Measurements from ENCODE around the gene CGB5.
"Not testable (repeated sequence)": the region's sequence is repeated elsewhere in the genome, so short reads cannot be mapped to it uniquely, and the experiment has no call there.

Gene CGB5

DNA sequence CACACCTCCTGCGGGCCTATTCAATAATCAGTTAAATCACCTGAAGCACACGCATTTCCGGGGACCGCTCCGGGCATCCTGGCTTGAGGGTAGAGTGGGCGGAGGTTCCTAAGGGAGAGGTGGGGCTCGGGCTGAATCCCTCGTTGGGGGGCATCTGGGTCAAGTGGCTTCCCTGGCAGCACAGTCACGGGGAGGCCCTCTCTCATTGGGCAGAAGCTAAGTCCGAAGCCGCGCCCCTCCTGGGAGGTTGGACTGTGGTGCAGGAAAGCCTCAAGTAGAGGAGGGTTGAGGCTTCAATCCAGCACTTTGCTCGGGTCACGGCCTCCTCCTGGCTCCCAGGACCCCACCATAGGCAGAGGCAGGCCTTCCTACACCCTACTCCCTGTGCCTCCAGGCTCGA lies at the start of gene CGB5:
TSS of gene CGB5 (plus strand) at position 301 of the 400 bp plus-strand sequence. CDS start 362 bp downstream, outside the sequence.
- not testable (repeated sequence) for DNase-seq (ENCODE audit: low read depth)

DNA sequence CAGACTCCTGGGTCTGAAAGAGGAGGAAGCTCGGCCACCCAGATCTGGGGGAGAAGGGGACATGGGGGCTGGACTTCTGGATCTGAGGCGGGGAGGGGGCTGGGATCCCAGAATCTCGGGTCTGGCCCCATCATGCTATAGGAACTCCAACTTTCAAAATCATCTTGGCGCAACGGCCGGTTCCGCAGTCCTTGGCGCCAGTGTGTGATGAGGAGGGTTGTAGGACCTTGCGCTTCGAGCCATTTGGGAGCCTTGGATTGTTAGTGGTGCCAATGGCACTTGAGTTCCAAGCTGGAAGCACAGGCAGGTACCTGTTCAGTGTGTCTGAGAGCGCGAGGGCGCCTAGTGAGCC lies 49.6 kb upstream of the CGB5 start:
- DNase-seq (ENCODE audit: low read depth), result no peak

DNA sequence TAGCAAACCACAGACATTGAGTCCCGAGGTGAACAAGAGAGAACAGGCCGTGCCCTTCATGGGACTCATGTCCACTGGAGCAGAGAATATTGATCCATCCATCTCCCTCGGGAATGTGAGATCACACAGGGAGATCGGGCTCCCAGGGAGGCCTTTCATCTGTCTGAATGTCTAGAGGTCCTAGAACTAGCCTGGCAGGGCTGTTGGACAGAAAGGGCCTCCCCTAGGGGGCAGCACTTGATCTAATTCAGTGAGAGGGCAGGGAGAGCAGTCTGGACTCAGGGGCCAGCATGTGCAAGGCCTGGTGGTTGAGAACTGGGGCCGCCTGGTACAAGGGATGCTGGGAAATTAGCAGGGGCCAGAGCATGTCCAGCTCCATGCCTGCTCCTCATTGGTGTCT lies 45.7 kb upstream of the CGB5 start:
- peak; percentile 48 for DNase-seq (ENCODE audit: low read depth)

DNA sequence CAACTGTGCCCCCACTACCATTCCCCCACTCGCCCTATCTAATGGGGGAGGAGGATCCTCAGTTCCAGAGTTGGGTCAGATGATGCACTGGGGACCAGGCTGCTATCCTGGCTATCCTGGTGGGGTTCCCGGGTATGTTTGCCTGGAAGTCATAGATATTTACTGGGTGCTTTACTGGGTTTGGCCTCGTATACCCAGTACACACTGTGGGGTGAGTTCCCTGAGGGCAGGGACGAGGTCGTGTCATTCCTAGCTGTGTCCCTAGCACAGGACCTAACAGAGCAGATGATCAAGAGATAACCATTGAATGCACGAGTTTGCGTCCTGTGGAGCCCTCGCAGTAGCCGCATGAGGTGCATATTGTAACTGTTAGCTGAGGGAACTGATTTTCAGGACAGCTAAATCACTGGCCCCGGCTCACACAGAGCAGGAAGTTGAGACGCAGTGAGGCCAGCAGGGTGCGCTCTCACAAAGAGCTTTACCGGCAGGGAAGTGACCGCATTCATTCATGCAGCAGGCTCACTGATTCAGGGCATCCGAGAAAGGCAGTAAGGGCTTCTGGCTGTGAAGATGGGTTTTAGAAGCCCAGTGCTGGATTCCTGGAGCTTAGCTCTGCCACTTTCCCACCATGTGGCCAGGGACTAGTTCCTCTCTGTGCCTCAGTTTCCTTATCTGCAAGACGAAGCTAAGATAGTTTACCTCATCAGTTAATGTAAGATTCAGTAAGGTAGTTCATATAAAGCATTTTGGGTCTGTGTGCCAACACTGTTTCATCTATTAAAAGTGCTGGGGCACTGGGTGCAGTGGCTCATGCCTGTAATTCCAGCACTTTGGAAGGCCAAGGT lies 43.9 kb upstream of the CGB5 start:
- peak; percentile 58 for DNase-seq (ENCODE audit: low read depth)

DNA sequence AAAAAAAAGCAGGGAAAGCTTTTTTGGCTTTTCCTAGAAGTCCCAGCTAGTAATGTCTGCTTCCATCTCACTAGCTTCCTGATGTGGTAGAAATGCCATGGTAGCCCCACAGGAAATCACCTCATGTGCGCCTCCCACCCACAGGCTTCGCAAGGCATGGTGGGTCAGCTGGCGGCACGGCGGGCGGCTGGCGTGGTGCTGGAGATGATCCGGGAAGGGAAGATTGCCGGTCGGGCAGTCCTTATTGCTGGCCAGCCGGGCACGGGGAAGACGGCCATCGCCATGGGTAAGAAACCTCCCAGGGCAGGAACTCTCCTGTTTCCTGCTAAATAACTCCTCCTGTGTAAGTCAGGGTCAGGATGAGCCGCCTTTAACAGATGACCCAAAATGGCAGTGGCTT lies 39.5 kb upstream of the CGB5 start:
- DNase-seq (ENCODE audit: low read depth), result no peak

DNA sequence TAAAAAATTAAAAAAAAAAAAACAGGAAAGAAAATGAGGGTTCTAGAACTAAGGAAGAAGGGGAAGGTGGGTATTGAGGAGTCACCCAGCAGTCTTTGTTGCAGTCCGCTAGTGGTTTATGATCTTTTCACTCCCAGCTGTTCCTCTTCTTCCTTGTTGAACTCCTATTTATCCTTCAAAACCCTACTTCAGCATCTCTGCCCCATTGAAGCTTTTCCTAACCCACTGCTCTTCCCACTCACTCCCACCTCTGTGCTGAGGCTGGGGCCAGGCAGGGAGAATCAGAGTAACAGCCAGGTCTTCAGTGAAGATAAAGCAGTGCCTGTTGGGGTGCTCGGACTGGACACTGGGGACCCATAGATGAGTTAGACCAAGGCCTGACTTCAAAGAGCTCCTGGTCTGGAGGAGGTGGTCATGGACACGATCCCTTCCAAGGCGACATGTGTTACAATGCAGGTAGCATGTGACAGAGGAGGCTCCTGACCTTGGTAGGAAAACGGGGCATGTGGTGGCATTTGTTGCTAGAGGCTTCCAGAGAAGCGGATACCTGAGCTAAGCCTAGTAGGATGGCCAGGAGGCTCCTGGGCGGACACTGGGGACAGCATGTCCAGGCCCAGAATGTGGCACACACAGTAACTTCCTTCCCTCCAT lies 38.6 kb upstream of the CGB5 start:
- no peak for DNase-seq (ENCODE audit: low read depth)

DNA sequence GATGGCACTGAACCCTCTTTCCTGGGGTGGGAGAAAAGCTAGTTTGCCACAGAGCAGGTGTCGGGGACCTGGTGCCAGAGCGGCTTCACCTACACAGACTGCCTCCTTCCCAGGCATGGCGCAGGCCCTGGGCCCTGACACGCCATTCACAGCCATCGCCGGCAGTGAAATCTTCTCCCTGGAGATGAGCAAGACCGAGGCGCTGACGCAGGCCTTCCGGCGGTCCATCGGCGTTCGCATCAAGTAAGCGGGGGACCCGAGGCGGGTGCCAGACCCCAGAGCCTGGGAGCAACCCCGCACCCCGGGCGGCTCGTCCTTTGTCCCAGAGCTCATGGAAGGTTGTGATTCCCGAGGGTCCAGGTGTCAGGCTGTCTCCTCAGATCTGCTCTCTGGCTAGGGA lies 36.7 kb upstream of the CGB5 start:
- no peak for DNase-seq (ENCODE audit: low read depth)

DNA sequence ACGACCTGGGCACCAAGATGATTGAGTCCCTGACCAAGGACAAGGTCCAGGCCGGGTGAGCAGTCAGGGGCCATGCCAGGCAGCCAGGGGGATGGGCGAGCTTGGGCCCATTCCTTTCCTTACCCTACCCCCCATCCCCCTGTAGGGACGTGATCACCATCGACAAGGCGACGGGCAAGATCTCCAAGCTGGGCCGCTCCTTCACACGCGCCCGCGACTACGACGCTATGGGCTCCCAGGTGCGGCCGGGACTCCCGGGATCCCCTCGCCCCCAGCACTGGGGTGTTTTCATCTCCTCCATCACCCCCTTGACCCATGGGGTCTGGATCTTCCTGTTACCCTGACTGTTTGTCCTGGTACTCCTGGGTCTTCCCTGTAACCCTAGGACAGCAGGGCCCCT lies 33.8 kb upstream of the CGB5 start:
- DNase-seq (ENCODE audit: low read depth), result no peak

DNA sequence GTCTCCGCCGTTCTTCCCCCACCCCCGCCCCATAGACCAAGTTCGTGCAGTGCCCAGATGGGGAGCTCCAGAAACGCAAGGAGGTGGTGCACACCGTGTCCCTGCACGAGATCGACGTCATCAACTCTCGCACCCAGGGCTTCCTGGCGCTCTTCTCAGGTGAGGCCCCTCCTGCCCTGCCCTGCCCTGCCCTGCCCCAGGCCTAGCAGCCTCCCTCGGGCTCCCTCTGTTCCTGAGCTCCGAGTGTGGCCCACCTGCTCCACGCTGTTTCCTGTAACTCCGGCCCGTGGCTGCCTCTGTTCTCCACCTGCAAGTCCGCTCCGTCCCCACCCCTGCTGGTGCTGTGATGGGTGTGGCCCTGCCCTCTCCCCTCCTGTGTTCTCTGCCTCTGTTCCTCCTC lies 33.2 kb upstream of the CGB5 start:
- DNase-seq (ENCODE audit: low read depth), result no peak

DNA sequence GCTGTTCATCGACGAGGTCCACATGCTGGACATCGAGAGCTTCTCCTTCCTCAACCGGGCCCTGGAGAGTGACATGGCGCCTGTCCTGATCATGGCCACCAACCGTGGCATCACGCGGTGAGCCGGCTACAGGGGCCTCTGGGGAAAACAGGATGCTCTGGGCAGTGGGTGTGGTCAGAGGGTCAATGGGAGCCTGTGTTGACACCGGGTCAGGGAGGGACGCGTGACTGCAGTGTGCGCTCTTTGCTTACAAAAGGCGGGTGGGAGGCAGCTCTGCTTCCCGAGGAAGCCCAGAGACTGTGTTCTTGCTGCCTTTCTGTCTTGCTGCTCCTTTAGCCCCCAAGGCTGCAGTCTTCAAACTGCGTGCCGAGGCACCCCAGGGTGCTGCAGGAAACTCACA lies 32.5 kb upstream of the CGB5 start:
- no peak for DNase-seq (ENCODE audit: low read depth)

DNA sequence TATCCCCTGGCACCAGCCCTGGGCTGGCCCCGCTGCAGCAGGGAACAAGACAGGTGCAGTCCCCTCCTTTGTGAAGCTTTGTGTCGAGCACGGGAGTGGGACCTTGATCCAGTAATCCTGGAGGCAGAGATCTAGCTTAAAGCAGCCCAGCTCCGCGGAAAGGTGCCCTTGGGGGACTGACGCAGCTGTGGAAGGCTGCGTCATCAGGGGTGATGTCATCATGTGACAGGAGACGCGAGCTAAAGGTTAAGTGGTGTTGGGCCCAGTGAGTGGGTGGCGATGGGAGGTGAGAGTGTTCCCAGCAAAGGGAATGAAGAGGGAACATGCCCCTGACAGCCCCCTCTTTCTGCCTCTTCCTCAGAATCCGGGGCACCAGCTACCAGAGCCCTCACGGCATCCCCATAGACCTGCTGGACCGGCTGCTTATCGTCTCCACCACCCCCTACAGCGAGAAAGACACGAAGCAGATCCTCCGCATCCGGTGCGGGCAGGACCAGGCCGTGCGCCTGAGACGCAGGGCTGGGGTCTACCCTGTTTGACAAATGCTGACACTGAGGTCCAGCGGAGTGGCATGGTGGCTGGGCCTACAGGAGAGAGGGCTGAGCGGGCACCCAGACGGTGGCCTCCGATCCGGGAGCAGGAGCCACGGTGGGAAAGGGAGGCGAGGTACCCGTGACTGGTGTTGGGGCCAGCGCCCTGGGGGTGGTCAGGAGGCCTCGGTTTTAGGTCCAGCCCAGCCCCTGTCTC lies 29.4 kb upstream of the CGB5 start:
- DNase-seq (ENCODE audit: low read depth), result no peak

DNA sequence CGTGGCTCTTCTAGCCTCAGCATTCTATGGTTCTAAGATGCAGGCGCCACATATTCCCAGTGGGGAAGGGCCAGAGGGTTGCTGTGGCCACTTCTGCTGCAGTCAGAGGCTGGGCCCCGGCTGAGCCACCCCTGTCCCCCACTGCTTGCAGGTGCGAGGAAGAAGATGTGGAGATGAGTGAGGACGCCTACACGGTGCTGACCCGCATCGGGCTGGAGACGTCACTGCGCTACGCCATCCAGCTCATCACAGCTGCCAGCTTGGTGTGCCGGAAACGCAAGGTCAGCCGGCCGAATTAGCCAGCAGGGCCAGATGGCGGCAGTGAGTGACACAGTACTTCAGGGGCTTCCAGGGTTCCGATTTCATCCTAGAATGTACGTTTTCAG lies 28.8 kb upstream of the CGB5 start:
- no peak for DNase-seq (ENCODE audit: low read depth)

DNA sequence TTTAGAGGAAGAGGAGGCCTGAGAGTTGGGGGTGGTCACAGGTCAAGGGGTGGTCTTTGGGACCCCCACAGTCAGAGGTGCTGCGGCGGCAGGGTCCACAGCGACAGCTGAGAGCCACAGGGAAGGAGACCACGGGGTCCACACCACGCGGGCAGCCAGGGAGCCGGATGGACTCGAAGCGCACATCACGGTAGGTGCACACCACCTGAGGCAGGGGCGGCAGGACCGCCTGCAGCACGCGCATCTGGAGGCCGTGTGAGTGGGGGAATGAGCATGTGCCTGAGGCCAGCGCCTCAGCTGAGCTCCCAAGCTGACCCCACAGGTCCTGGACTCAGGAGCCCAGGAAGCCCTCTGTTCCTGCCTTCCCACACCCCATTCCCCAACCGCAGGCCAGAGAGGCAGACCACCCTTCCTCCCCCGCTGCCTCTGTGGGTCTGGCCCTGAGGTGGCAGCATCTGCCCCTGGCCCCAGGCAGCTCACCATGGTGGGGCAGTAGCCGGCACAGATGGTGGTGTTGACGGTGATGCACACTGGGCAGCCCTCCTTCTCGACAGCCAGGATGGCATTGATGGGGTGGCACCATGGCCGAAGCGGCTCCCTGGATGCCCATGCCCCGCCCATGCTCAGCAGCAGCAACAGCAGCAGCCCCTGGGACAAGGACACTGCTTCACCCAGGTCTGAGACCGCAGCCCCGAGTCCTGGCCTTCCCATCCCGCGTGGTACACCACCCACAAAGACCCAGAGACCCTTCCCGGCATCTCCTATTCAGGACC lies 27.4 kb upstream of the CGB5 start:
- no peak for DNase-seq (ENCODE audit: low read depth)

DNA sequence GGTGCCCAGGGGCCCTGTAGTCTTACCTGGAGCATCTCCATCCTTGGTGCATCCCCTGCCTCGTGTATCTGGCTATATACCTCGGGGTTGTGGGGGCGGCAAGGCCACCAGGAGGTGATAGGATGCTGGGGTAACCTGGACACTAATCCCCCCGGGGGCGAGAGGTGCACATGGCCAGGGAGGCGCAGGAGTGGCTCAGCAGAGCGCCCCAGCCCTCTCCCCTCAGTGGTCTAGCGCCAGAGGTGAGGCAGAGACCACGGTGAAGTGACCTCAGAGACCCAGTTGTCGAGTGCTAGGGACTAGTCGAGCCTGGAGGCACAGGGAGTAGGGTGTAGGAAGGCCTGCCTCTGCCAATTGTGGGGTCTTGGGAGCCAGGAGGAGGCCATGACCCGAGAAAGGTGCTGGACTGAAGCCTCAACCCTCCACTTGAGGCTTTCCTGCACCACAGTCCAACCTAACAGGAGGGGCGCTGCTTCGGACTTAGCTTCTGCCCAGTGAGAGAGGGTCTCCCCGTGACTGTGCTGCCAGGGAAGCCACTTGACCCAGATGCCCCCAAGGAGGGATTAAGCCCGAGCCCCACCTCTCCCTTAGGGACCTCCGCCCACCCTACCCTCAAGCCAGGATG lies 26.5 kb upstream of the CGB5 start, which contains the start of gene LHB:
TSS of gene LHB (minus strand) at position 51 of the 625 bp plus-strand sequence. CDS start at position 41, 10 bp downstream.
- no peak for DNase-seq (ENCODE audit: low read depth)

DNA sequence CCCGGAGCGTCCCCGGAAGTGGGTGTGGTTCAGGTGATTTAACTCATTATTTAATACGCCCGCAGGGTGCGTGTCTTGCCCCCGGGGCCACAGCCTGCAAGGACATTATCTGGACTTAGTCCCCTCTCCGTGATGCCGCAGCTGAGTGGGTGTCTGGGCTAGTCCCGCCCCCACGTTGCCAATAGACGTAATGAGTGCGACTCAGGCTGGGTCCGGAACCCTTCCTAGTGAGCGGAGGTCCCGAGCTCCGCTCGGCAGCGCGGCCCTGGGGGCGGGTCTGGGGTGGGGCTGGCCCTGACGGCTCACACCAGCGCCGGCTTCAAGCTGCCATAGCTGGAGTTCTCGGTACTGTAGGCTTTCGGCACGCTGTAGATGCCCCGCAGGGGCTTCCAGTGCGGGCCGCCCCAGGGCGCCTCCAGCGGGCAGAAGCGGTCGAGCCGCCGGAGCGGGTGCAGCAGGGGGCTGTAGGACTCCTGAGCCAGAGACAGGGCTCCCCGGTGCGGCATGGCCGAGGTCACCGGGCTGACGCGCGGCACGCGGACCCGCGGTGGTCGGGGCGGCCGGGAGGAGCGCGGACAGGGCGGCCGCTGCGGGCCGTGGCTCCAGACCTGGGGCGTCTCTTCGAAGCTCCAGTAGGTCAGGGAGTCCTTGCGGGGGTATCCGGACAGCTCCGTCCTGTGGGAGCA lies 25.8 kb upstream of the CGB5 start:
- DNase-seq (ENCODE audit: low read depth), result peak; percentile 60

DNA sequence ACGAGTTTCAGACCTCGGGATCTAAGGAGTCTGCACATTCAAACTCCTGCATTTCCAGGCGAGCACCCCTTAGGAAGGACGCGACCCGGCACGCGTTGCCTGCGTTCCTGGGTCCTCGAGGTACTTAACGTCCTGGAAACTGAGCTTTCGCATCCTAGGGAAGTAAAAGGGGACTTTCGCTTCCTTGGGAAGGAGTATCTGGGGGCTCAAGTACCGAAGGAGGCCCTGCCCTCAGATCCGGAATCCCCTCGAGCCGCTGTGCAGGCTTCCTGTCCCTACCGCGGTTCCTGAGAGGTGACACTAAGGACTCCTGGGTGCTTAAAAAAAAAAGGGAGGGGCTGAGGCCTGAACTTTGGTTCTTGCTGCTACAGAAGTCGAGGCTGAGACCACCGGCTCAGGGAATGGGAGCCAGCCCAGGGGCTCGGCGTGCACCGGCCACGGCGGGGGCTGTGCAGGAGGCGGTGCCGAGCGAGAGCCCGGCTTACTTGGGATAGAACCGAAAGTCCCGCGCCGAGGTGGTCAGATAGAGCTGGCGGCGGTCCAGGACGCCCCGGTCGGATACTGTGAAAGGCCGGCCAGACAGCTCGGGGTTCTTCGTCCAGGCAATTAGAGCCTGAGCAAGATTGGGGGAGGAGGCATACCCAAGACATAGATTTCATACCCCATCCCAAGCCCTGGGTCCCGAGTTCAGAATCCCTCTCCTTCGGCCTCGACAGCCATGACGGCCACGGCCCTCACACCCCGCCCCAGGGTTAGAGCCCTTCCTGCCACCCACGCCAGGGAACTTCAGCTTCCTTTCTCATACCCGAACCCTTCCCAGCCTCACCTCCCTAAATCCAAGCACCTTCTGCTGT lies 25.0 kb upstream of the CGB5 start:
- DNase-seq (ENCODE audit: low read depth), result not testable (repeated sequence)

DNA sequence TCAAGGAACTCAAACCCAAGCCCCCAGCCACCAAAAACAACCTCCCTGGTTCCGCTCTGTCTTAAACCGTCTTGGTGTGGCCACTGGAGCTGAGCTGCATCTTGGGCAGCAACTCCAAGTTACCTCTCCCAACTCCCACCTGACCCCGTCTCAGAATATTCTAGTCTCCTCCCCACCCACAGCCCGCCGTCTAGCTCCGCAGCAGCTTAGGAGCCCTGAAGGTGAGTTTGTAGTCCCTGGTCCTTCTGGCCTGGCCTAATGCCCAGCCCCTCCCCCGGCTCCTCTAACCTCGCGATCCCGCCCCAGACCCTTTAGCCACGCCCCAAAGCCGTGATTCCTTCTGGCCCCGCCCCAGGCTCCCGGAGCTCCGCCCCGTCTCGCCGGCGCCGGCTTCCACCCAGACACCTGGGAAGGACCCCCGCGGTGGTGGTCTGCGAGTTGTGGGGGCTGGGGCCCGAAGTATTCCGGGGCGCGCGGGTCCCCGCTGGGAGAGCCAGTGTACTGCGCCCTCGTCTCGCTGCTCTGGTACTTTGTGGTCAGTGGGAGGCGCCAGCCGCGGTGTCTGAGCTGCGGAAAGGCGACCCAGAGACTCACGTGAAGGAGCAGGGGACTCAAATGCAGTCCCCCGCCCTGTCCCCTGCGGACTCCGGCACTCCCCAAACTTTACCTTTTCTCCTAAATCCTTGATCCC lies 24.3 kb upstream of the CGB5 start:
- peak; percentile 67 for DNase-seq (ENCODE audit: low read depth)

DNA sequence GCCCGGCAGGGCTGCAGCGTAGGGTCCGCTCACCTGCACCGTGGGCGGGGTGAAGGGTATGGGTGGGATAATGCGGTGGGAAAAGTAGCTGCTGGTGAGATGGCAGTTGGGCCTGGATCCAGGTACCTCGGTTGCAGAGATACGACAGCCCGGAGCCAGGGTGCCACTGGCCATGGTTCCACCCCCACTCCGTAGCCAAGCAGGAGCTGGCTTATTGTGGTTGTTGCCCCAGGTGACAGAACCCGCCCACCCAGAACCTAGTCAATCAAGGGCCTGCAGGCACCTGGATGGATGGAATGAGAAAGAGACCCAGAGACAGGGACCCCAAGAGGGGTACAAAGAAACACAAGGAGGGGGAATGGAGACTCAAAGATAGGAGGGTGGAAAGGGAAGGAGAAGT lies 23.3 kb upstream of the CGB5 start:
- DNase-seq (ENCODE audit: low read depth), result no peak

Data from activated T-cell treated with anti-CD3 and anti-CD28 coated beads for 48 hours (primary cell).